OCI-LY7 (cell line): ENCODE results near the gene BRD7. TPM values are rescaled to one million over a fixed set of nuclear protein-coding genes. Genes with fewer than 3 reads are reported as not detected.

Experiments
- BruUV-seq: library from RNA; stranded (reverse); fragments of 400-500 nt; replicated peaks from 2 replicates; lab custom pipeline; 2021; lab: Mats Ljungman, UMichigan
- CTCF ChIA-PET: fragments of 300-600 bp; sonication (Branson Sonifier 250); formaldehyde crosslinking; loops from one replicate; lab custom pipeline; 2022; ENCODE audit warnings: antibody characterized with exemption; ENCODE audit not compliant: unreplicated experiment; lab: Charles Lee
- POLR2A ChIA-PET: fragments of 300-600 bp; sonication (Branson Sonifier 250); formaldehyde crosslinking; loops from one replicate; lab custom pipeline; 2022; ENCODE audit warnings: antibody characterized with exemption; lab: Charles Lee
- DNase-seq: peaks from one replicate; pipeline ENCODE4 v3.0.0-alpha.2; 2015; ENCODE audit warnings: low spot score
- H2AFZ ChIP-seq: fragments of 200-600 bp; sonication (generic), shearing (Covaris generic); 2 replicates; pipeline ENCODE4 v1.6.1; 2014; ENCODE audit warnings: mild to moderate bottlenecking, antibody characterized with exemption, low read length, moderate library complexity
- H3K27ac ChIP-seq: fragments of 200-600 bp; sonication (generic); 2 replicates; pipeline ENCODE4 v1.5.1; 2014; ENCODE audit warnings: mixed run types, low read depth, mild to moderate bottlenecking, moderate library complexity, low read length, inconsistent platforms; ENCODE audit not compliant: poor library complexity, severe bottlenecking
- H3K36me3 ChIP-seq: fragments of 200-600 bp; sonication (generic); 2 replicates; pipeline ENCODE4 v1.6.1; 2014; ENCODE audit warnings: mild to moderate bottlenecking, antibody characterized with exemption, low read length, moderate library complexity, mixed read lengths; ENCODE audit not compliant: insufficient read depth
- H3K4me1 ChIP-seq: fragments of 200-600 bp; sonication (generic); 2 replicates; pipeline ENCODE4 v1.5.1; 2014; ENCODE audit warnings: mild to moderate bottlenecking, low read length; ENCODE audit not compliant: insufficient read depth, poor library complexity, severe bottlenecking
- H3K4me2 ChIP-seq: fragments of 200-600 bp; sonication (generic); 2 replicates; pipeline ENCODE4 v1.6.1; 2014; ENCODE audit warnings: mild to moderate bottlenecking, low read length
- H3K4me3 ChIP-seq: fragments of 200-600 bp; sonication (generic); 2 replicates; pipeline ENCODE4 v1.5.1; 2014; ENCODE audit warnings: mild to moderate bottlenecking, low read depth, low read length; ENCODE audit not compliant: poor library complexity, severe bottlenecking
- H3K79me2 ChIP-seq: fragments of 200-600 bp; sonication (generic); 2 replicates; pipeline ENCODE4 v1.6.1; 2016; ENCODE audit warnings: low read depth, mild to moderate bottlenecking, low read length, moderate library complexity, mixed read lengths; ENCODE audit not compliant: insufficient read depth
- H3K9me2 ChIP-seq: fragments of 200-600 bp; sonication (generic); 2 replicates; pipeline ENCODE4 v1.6.1; 2016; ENCODE audit warnings: mild to moderate bottlenecking, low read length, mixed read lengths; ENCODE audit not compliant: insufficient read depth
- H3K9me3 ChIP-seq: fragments of 200-600 bp; sonication (generic); 2 replicates; pipeline ENCODE4 v1.6.1; 2014; ENCODE audit warnings: mild to moderate bottlenecking, mixed run types, low read length, mixed read lengths
- H4K20me1 ChIP-seq: fragments of 200-600 bp; sonication (generic); 2 replicates; pipeline ENCODE4 v1.6.1; 2014; ENCODE audit warnings: mild to moderate bottlenecking, antibody characterized with exemption, low read length, moderate library complexity, mixed read lengths; ENCODE audit not compliant: insufficient read depth
- CTCF ChIP-seq: fragments of 200-600 bp; sonication (generic); conservative IDR thresholded peaks from 2 replicates; pipeline ENCODE4 v1.5.1; 2014; ENCODE audit warnings: mild to moderate bottlenecking, antibody characterized with exemption, low read length, moderate library complexity, mixed read lengths
- EZH2phosphoT487 ChIP-seq: fragments of 200-600 bp; sonication (generic); IDR thresholded peaks from 2 replicates; pipeline ENCODE4 v1.6.1; 2018; ENCODE audit warnings: low read depth, borderline replicate concordance, mild to moderate bottlenecking, mixed run types, antibody characterized with exemption, low read length, moderate library complexity, mixed read lengths
- intact Hi-C: fragments of 100-400 bp; cut with micrococcal nuclease; formaldehyde crosslinking; loops from one replicate; pipeline ENCODE4 v1.10.0; 2022; ENCODE audit not compliant: unreplicated experiment
- total RNA-seq, 2 experiments: library from RNA; depleted of rRNA in 1 of 2; stranded (reverse); fragments of >200 nt in 1 of 2; shearing (Covaris generic) in 1 of 2; gene quantifications; 2 replicates each; pipeline ENCODE4 v1.2.3, GENCODE V29; 2014 to 2022

The BRD7 gene
- total RNA-seq, 2 experiments from 2014 or later = 78.5 to 105 TPM

DNA sequence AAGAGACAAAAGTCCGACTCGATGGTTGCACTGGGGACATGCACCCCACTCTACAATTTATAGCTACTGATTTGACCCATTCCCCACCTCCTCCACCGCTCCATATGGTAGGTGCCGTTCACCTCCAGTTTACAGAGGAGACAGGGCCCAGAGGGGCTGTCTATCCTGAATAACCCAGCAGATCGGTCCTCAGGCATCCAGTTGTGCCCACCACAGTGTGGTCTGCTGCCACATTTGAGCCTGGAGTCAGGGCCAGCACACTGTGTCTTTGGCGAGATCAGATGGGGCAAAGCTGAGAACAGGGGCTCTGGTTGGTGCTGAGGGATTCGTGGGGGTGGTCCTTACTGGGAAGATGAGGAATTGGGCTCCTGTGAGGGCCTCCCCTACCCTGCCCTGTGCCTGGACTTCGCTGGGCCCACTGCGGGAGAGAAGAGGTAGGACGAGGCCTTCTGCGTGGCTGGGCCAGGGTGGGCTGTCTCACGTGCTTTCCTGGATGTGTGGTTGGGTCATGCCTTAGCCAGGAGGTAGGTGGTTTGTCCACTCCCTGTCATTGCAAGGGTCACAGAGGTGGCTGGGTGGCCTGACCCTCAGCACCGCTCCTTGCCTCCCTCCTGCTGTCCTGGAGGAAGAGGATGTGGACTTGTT is 99.6 kb downstream of the BRD7 start:
- Histone ChIP-seq H3K9me2 (no peaks in the 10 kb centered on the region), H3K4me2 (peak overlapping the region; percentile 27; the same call in 1 of the 2 replicates), H3K79me2 (peaks cover 21% of the 10 kb centered on the region; the same call in 1 of the 2 replicates), H2AFZ (no peak overlapping the region), H3K4me1 (peaks cover 70% of the 10 kb centered on the region), H3K9me3 (no peaks in the 10 kb centered on the region), H3K27ac (no peak overlapping the region), H4K20me1 (no peaks in the 10 kb centered on the region), H3K4me3 (no peak overlapping the region), H3K36me3 (no peaks in the 10 kb centered on the region)
- intact Hi-C loops = no loop called here
- DNase-seq = no peak
- ChIA-PET POLR2A (interaction anchor here (0.6 to 2.5 kb wide), 3 partner anchors 10 to 19 kb away, joined by 4 to 15 read pairs (median 5); no protein-coding TSS in a partner anchor), CTCF (interaction anchor here (0.6 kb wide), 1 partner anchor 69 kb away, joined by 3 read pairs; no protein-coding TSS in a partner anchor)
- BruUV-seq = no TSS peak
- no peak for TF ChIP-seq EZH2phosphoT487
- no peak for TF ChIP-seq CTCF

DNA sequence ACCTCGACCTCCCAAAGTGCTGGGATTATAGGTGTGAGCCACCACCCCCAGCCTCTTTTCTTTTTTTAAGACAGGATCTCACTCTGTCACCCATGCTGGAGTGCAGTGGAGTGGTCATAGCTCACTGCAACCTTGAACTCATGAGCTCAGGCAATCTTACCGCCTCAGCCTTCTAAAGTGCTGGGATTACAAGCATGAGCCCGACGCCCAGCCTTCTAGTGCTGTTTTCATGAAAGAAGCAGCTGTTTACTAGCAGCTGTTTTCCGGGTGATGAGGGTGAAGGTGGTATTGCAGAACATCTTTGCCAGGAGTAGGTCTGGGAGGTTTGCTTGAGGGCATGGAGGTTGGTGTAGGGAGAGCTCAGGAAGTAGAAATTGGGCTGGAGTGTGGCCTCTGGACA is 100.4 kb downstream of the BRD7 start:
- peak overlapping the region; percentile 76 for H3K4me3 ChIP-seq
- BruUV-seq = no TSS peak
- peak overlapping the region; percentile 60 for H3K27ac ChIP-seq
- H3K4me1 ChIP-seq = peaks cover 66% of the 10 kb centered on the region
- intact Hi-C loops = no loop called here
- no peaks in the 10 kb centered on the region for H3K9me3 ChIP-seq
- H3K4me2 ChIP-seq = peak overlapping the region; percentile 96
- H3K9me2 ChIP-seq = no peaks in the 10 kb centered on the region
- TF ChIP-seq EZH2phosphoT487 (no peak), CTCF (no peak)
- POLR2A ChIA-PET = interaction anchor here (0.6 to 2.5 kb wide), 7 partner anchors 11 to 79 kb away, joined by 3 to 15 read pairs (median 4); no protein-coding TSS in a partner anchor
- peaks cover 21% of the 10 kb centered on the region; the same call in 1 of the 2 replicates for H3K79me2 ChIP-seq
- H4K20me1 ChIP-seq = no peaks in the 10 kb centered on the region
- CTCF ChIA-PET = interaction anchor here (0.6 kb wide), 2 partner anchors 12 to 70 kb away, joined by 3 read pairs; no protein-coding TSS in a partner anchor
- DNase-seq = peak; percentile 48
- no peaks in the 10 kb centered on the region for H3K36me3 ChIP-seq
- H2AFZ ChIP-seq = no peak overlapping the region
